ENCODE measurements around the gene CASZ1.

DNA sequence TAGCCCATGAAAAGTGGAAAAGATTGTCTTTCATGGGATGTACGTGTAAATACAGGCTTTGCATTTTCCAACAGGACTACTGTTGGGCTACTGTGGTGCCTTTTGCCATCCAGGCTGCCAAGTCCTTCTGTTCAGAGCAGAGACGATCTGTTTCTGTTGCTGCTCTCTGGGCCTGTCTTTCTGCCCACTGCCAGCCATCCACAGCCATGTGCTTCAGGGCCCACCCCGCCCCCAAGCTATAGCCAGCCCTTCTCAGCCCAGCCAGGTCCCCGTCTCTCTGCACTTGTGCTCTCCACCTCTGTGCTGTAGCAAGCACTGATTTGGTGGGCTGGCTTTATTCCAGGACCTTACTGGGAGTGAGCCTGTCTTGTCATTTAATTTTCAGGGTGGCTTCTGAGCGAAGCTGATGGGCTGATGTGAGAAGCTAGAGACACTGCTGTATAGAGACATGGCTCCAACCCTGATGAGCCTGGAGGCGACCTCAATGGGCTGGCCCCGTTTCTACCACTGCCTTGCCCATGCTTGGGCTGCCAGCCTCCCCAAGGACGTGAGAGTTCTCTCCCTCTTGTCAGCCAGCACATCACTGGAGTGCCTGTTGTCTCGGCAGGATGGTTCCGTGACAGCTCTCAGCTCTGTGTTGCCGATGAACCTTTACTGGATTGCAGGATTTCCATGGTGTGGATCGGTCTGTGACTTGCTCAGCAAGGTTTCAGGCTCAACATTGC lies 183.8 kb downstream of the CASZ1 start:
- TF ChIP-seq, protein P1, sequence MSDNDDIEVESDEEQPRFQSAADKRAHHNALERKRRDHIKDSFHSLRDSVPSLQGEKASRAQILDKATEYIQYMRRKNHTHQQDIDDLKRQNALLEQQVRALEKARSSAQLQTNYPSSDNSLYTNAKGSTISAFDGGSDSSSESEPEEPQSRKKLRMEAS (IDR thresholded peaks at IDR 0.05; ENCODE audit: insufficient read depth, insufficient read length): no peak
- TF ChIP-seq, protein P2, sequence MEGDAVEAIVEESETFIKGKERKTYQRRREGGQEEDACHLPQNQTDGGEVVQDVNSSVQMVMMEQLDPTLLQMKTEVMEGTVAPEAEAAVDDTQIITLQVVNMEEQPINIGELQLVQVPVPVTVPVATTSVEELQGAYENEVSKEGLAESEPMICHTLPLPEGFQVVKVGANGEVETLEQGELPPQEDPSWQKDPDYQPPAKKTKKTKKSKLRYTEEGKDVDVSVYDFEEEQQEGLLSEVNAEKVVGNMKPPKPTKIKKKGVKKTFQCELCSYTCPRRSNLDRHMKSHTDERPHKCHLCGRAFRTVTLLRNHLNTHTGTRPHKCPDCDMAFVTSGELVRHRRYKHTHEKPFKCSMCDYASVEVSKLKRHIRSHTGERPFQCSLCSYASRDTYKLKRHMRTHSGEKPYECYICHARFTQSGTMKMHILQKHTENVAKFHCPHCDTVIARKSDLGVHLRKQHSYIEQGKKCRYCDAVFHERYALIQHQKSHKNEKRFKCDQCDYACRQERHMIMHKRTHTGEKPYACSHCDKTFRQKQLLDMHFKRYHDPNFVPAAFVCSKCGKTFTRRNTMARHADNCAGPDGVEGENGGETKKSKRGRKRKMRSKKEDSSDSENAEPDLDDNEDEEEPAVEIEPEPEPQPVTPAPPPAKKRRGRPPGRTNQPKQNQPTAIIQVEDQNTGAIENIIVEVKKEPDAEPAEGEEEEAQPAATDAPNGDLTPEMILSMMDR (IDR thresholded peaks at IDR 0.05; ENCODE audit: extremely low read depth in 1 of 2, insufficient read depth in 1 of 2, low read depth in 1 of 2, low read length in 2 of 2): no peak
- TF ChIP-seq EZH2 (IDR thresholded peaks at IDR 0.05; ENCODE audit: borderline replicate concordance, low read depth, low read length, severe bottlenecking): no peak
- no peak for TF ChIP-seq GATA2 (IDR thresholded peaks at IDR 0.05; ENCODE audit: insufficient read depth, insufficient read length, low read depth, low read length)
- no peak for TF ChIP-seq MYC (IDR thresholded peaks at IDR 0.05; ENCODE audit: low read depth, low read length)
- no peak for TF ChIP-seq POLR2A (IDR thresholded peaks at IDR 0.05; ENCODE audit: low read depth, low read length)
- TF ChIP-seq FOS (IDR thresholded peaks at IDR 0.05; ENCODE audit: borderline replicate concordance, insufficient read depth, low read length): no peak
